ENCODE measurements around the gene SOX21. TPM values are rescaled to one million over a fixed set of nuclear protein-coding genes. Genes with fewer than 3 reads are reported as not detected.
"Not testable (repeated sequence)": the region's sequence is repeated elsewhere in the genome, so short reads cannot be mapped to it uniquely, and the experiment has no call there.

SOX21 gene
- polyA plus RNA-seq, 1 donor from 2014 or later = 0.35 TPM

- H3K36me3 ChIP-seq (ENCODE audit: insufficient read depth, low read length) = no peaks in the 10 kb centered on the region
- no peaks in the 10 kb centered on the region for H3K9me2 ChIP-seq (ENCODE audit: insufficient read depth, low read length)
- no peak overlapping the region for H3K9ac ChIP-seq (ENCODE audit: low read length)
- H4K20me1 ChIP-seq (ENCODE audit: insufficient read depth) = no peaks in the 10 kb centered on the region
- no peak overlapping the region for H2AFZ ChIP-seq (ENCODE audit: low read depth, low read length)
- no peak for TF ChIP-seq CTCF (IDR thresholded peaks at IDR 0.05; ENCODE audit: poor library complexity, severe bottlenecking)
- no peak for TF ChIP-seq EP300 (conservative IDR thresholded peaks at IDR 0.05; ENCODE audit: poor library complexity, severe bottlenecking)
- no peak for TF ChIP-seq MXI1 (conservative IDR thresholded peaks at IDR 0.05; ENCODE audit: poor library complexity, severe bottlenecking)
- TF ChIP-seq REST (IDR thresholded peaks at IDR 0.05; ENCODE audit: borderline replicate concordance) = no peak
- no peak for TF ChIP-seq EZH2 (IDR thresholded peaks at IDR 0.05; ENCODE audit: borderline replicate concordance, insufficient read depth, low read length, poor library complexity, severe bottlenecking)
- TF ChIP-seq TAF1 (IDR thresholded peaks at IDR 0.05; ENCODE audit: low read depth) = no peak
- no peak for TF ChIP-seq RAD21 (conservative IDR thresholded peaks at IDR 0.05)
- no peak for TF ChIP-seq POLR2AphosphoS5 (IDR thresholded peaks at IDR 0.05)
- TF ChIP-seq SMC3 (conservative IDR thresholded peaks at IDR 0.05; ENCODE audit: poor library complexity) = no peak
- no peaks in the 10 kb centered on the region for H3K9me3 ChIP-seq (ENCODE audit: low read length)
- no peak overlapping the region for H3K4me2 ChIP-seq (ENCODE audit: low read length)
- no peaks in the 10 kb centered on the region for H3F3A ChIP-seq (ENCODE audit: insufficient read depth, low read length, poor library complexity, severe bottlenecking)
- H3K27ac ChIP-seq (ENCODE audit: low read length) = no peak overlapping the region
- H3K27me3 ChIP-seq (ENCODE audit: insufficient read depth, low read depth, low read length) = no peaks in the 10 kb centered on the region
- H3K79me2 ChIP-seq (replicated peaks; ENCODE audit: insufficient read depth, low read length) = no peaks in the 10 kb centered on the region
- H3K4me3 ChIP-seq (ENCODE audit: low read length) = no peak overlapping the region
Measured at GRCh38 chr13:94739235-94739634, 26.9 kb upstream of the SOX21 start.

GRCh38 chr13:94731028-94731427 is 18.7 kb upstream of the SOX21 start:
- no peak overlapping the region for H3K4me3 ChIP-seq (ENCODE audit: low read length)
- no peak overlapping the region for H3K27ac ChIP-seq (ENCODE audit: low read length)
- no peaks in the 10 kb centered on the region for H3K9me2 ChIP-seq (ENCODE audit: insufficient read depth, low read length)
- TF ChIP-seq TAF1 (IDR thresholded peaks at IDR 0.05; ENCODE audit: low read depth) = no peak
- TF ChIP-seq POLR2AphosphoS5 (IDR thresholded peaks at IDR 0.05) = no peak
- TF ChIP-seq EZH2 (IDR thresholded peaks at IDR 0.05; ENCODE audit: borderline replicate concordance, insufficient read depth, low read length, poor library complexity, severe bottlenecking) = no peak
- TF ChIP-seq SMC3 (conservative IDR thresholded peaks at IDR 0.05; ENCODE audit: poor library complexity) = no peak
- no peak for TF ChIP-seq REST (IDR thresholded peaks at IDR 0.05; ENCODE audit: borderline replicate concordance)
- no peak for TF ChIP-seq MXI1 (conservative IDR thresholded peaks at IDR 0.05; ENCODE audit: poor library complexity, severe bottlenecking)
- TF ChIP-seq CTCF (IDR thresholded peaks at IDR 0.05; ENCODE audit: poor library complexity, severe bottlenecking) = no peak
- no peak for TF ChIP-seq RAD21 (conservative IDR thresholded peaks at IDR 0.05)
- no peak for TF ChIP-seq EP300 (conservative IDR thresholded peaks at IDR 0.05; ENCODE audit: poor library complexity, severe bottlenecking)
- no peaks in the 10 kb centered on the region for H3K36me3 ChIP-seq (ENCODE audit: insufficient read depth, low read length)
- H3K4me2 ChIP-seq (ENCODE audit: low read length) = no peak overlapping the region
- H3K9me3 ChIP-seq (ENCODE audit: low read length) = no peaks in the 10 kb centered on the region
- no peaks in the 10 kb centered on the region for H4K20me1 ChIP-seq (ENCODE audit: insufficient read depth)
- no peaks in the 10 kb centered on the region for H3K27me3 ChIP-seq (ENCODE audit: insufficient read depth, low read depth, low read length)
- H3F3A ChIP-seq (ENCODE audit: insufficient read depth, low read length, poor library complexity, severe bottlenecking) = no peaks in the 10 kb centered on the region
- H3K9ac ChIP-seq (ENCODE audit: low read length) = no peak overlapping the region
- no peaks in the 10 kb centered on the region for H3K79me2 ChIP-seq (replicated peaks; ENCODE audit: insufficient read depth, low read length)
- no peak overlapping the region for H2AFZ ChIP-seq (ENCODE audit: low read depth, low read length)

- H2AFZ ChIP-seq (ENCODE audit: low read depth, low read length); H3K4me3 ChIP-seq (ENCODE audit: low read length); H3K27ac ChIP-seq (ENCODE audit: low read length); H3F3A ChIP-seq (ENCODE audit: insufficient read depth, low read length, poor library complexity, severe bottlenecking); H3K36me3 ChIP-seq (ENCODE audit: insufficient read depth, low read length); H4K20me1 ChIP-seq (ENCODE audit: insufficient read depth); H3K9me3 ChIP-seq (ENCODE audit: low read length); H3K79me2 ChIP-seq (replicated peaks; ENCODE audit: insufficient read depth, low read length); H3K27me3 ChIP-seq (ENCODE audit: insufficient read depth, low read depth, low read length); H3K9me2 ChIP-seq (ENCODE audit: insufficient read depth, low read length); H3K4me2 ChIP-seq (ENCODE audit: low read length); H3K9ac ChIP-seq (ENCODE audit: low read length): not testable (repeated sequence)
Measured at GRCh38 chr13:94729941-94730340, 17.6 kb upstream of the SOX21 start.
